ENCODE data around the gene GLCCI1.

The GLCCI1 gene

GRCh38 chr7:8052824-8053223 lies 84.2 kb downstream of the GLCCI1 start:
- H3K27ac ChIP-seq (ENCODE audit: low read depth, low read length, poor library complexity, severe bottlenecking): no peak overlapping the region
- no peak overlapping the region for H3K4me2 ChIP-seq (ENCODE audit: low read length)
- H3F3A ChIP-seq (ENCODE audit: insufficient read depth, low read length): peaks cover 3% of the 10 kb centered on the region; the same call in 1 of the 2 replicates
- TF ChIP-seq CTCF (IDR thresholded peaks at IDR 0.05; ENCODE audit: low read length): no peak
- TF ChIP-seq EZH2 (IDR thresholded peaks at IDR 0.05; ENCODE audit: borderline replicate concordance, low read length): no peak
- no peak overlapping the region for H3K9ac ChIP-seq (ENCODE audit: low read length)
- no peaks in the 10 kb centered on the region for H4K20me1 ChIP-seq (ENCODE audit: insufficient read depth, low read length)
- no peaks in the 10 kb centered on the region for H3K9me3 ChIP-seq (ENCODE audit: low read length)
- H3K9me2 ChIP-seq (ENCODE audit: low read depth, low read length): no peaks in the 10 kb centered on the region
- no peaks in the 10 kb centered on the region for H3K4me1 ChIP-seq (ENCODE audit: insufficient read depth, low read length, severe bottlenecking)
- no peak overlapping the region for H3K4me3 ChIP-seq (ENCODE audit: low read depth, low read length, poor library complexity, severe bottlenecking)
- H3K27me3 ChIP-seq (ENCODE audit: insufficient read depth, low read length): no peaks in the 10 kb centered on the region
- H3K36me3 ChIP-seq (ENCODE audit: insufficient read depth, low read length): peaks cover 67% of the 10 kb centered on the region
- H3K79me2 ChIP-seq (ENCODE audit: insufficient read depth, low read length): peaks cover 17% of the 10 kb centered on the region; the same call in 1 of the 2 replicates
- H2AFZ ChIP-seq (ENCODE audit: low read length): no peak overlapping the region

GRCh38 chr7:8056439-8056838 lies 87.8 kb downstream of the GLCCI1 start:
- no peaks in the 10 kb centered on the region for H3K9me2 ChIP-seq (ENCODE audit: low read depth, low read length)
- H3K4me3 ChIP-seq (ENCODE audit: low read depth, low read length, poor library complexity, severe bottlenecking): no peak overlapping the region
- no peaks in the 10 kb centered on the region for H3K4me1 ChIP-seq (ENCODE audit: insufficient read depth, low read length, severe bottlenecking)
- H3F3A ChIP-seq (ENCODE audit: insufficient read depth, low read length): peaks cover 14% of the 10 kb centered on the region
- H3K9me3 ChIP-seq (ENCODE audit: low read length): no peaks in the 10 kb centered on the region
- H3K9ac ChIP-seq (ENCODE audit: low read length): no peak overlapping the region
- H2AFZ ChIP-seq (ENCODE audit: low read length): no peak overlapping the region
- TF ChIP-seq EZH2 (IDR thresholded peaks at IDR 0.05; ENCODE audit: borderline replicate concordance, low read length) (no peak), CTCF (IDR thresholded peaks at IDR 0.05; ENCODE audit: low read length) (no peak)
- no peak overlapping the region for H3K27ac ChIP-seq (ENCODE audit: low read depth, low read length, poor library complexity, severe bottlenecking)
- no peaks in the 10 kb centered on the region for H3K27me3 ChIP-seq (ENCODE audit: insufficient read depth, low read length)
- H3K36me3 ChIP-seq (ENCODE audit: insufficient read depth, low read length): peaks cover 85% of the 10 kb centered on the region
- no peak overlapping the region for H3K4me2 ChIP-seq (ENCODE audit: low read length)
- H4K20me1 ChIP-seq (ENCODE audit: insufficient read depth, low read length): no peaks in the 10 kb centered on the region
- H3K79me2 ChIP-seq (ENCODE audit: insufficient read depth, low read length): peaks cover 8% of the 10 kb centered on the region; the same call in 1 of the 2 replicates

GRCh38 chr7:8057566-8057965 lies 89.0 kb downstream of the GLCCI1 start:
- no peaks in the 10 kb centered on the region for H3K9me3 ChIP-seq (ENCODE audit: low read length)
- no peaks in the 10 kb centered on the region for H4K20me1 ChIP-seq (ENCODE audit: insufficient read depth, low read length)
- no peak overlapping the region for H3K4me2 ChIP-seq (ENCODE audit: low read length)
- peaks cover 14% of the 10 kb centered on the region for H3F3A ChIP-seq (ENCODE audit: insufficient read depth, low read length)
- H3K9me2 ChIP-seq (ENCODE audit: low read depth, low read length): no peaks in the 10 kb centered on the region
- H2AFZ ChIP-seq (ENCODE audit: low read length): no peak overlapping the region
- no peaks in the 10 kb centered on the region for H3K27me3 ChIP-seq (ENCODE audit: insufficient read depth, low read length)
- peaks cover 3% of the 10 kb centered on the region; the same call in 1 of the 2 replicates for H3K79me2 ChIP-seq (ENCODE audit: insufficient read depth, low read length)
- H3K36me3 ChIP-seq (ENCODE audit: insufficient read depth, low read length): peaks cover 86% of the 10 kb centered on the region
- TF ChIP-seq EZH2 (IDR thresholded peaks at IDR 0.05; ENCODE audit: borderline replicate concordance, low read length) (no peak), CTCF (IDR thresholded peaks at IDR 0.05; ENCODE audit: low read length) (no peak)
- no peak overlapping the region for H3K4me3 ChIP-seq (ENCODE audit: low read depth, low read length, poor library complexity, severe bottlenecking)
- H3K27ac ChIP-seq (ENCODE audit: low read depth, low read length, poor library complexity, severe bottlenecking): no peak overlapping the region
- H3K9ac ChIP-seq (ENCODE audit: low read length): no peak overlapping the region
- no peaks in the 10 kb centered on the region for H3K4me1 ChIP-seq (ENCODE audit: insufficient read depth, low read length, severe bottlenecking)

Data from OCI-LY1 (cell line).